Measurements from ENCODE around the gene STAT5B. TPM values are rescaled to one million over a fixed set of nuclear protein-coding genes. Genes with fewer than 3 reads are reported as not detected.

STAT5B gene
- total RNA-seq, 1 donor from 2014 or later: 32.8 TPM

Other genes with a start within 250 kb of the STAT5B start
- gene C17orf113, start 225.8 kb downstream of the STAT5B start, total RNA-seq: 0.24 to 0.77 TPM (median 0.62 TPM) in 3 replicates
- 0.07 to 0.18 TPM in 2 of 3 replicates, not detected in the other for gene ZNF385C, start 177.9 kb downstream of the STAT5B start, total RNA-seq
- gene DHX58, start 163.7 kb downstream of the STAT5B start, total RNA-seq: 0.53 to 0.64 TPM (median 0.55 TPM) in 3 replicates
- gene KAT2A, start 155.0 kb downstream of the STAT5B start, total RNA-seq: 21.7 to 38.0 TPM (median 22.3 TPM) in 3 replicates
- gene HSPB9, start 153.6 kb downstream of the STAT5B start, total RNA-seq: not detected in 3 replicates
- 107 to 118 TPM (median 116 TPM) in 3 replicates for gene RAB5C, start 121.4 kb downstream of the STAT5B start, total RNA-seq
- gene KCNH4, start 95.2 kb downstream of the STAT5B start, total RNA-seq: not detected in 3 replicates
- not detected in 3 replicates for gene HCRT, start 90.9 kb downstream of the STAT5B start, total RNA-seq
- 3.5 to 8.9 TPM (median 7.8 TPM) in 3 replicates for gene GHDC, start 81.9 kb downstream of the STAT5B start, total RNA-seq
- 12.2 to 17.6 TPM (median 14.3 TPM) in 3 replicates for gene STAT5A, start 12.1 kb upstream of the STAT5B start, total RNA-seq
- gene STAT3, start 112.1 kb upstream of the STAT5B start, total RNA-seq: 164 to 203 TPM (median 164 TPM) in 3 replicates
- gene CAVIN1, start 146.9 kb upstream of the STAT5B start, total RNA-seq: 501 to 877 TPM (median 874 TPM) in 3 replicates
- 49.9 to 63.4 TPM (median 61.3 TPM) in 3 replicates for gene ATP6V0A1, start 182.5 kb upstream of the STAT5B start, total RNA-seq